Activated T-helper 1 cell treated with anti-CD3 and anti-CD28 coated beads, Interleukin-12 subunit alpha, Interleukin-12 subunit beta, Interleukin-2, Interleukin-4 antibody, amounts not matched to agents 30 ng/mL and 10 ng/mL and 1 ng/mL, durations not matched to agents 14 hours and 24 hours and 36 hours (primary cell): ENCODE data around the gene IER3. TPM values are rescaled to one million over a fixed set of nuclear protein-coding genes. Genes with fewer than 3 reads are reported as not detected.

Experiments
- DNase-seq: peaks from one replicate; pipeline ENCODE4 v3.0.0; 2021; ENCODE audit warnings: low spot score
- H3K27ac Mint-ChIP-seq: one replicate; pipeline ENCODE4 v1.8.0; 2021; ENCODE audit warnings: mild to moderate bottlenecking, mixed read lengths
- H3K27me3 Mint-ChIP-seq: one replicate; pipeline ENCODE4 v1.8.0; 2022; ENCODE audit warnings: mild to moderate bottlenecking, moderate library complexity, mixed read lengths; ENCODE audit not compliant: insufficient read depth
- H3K36me3 Mint-ChIP-seq: one replicate; pipeline ENCODE4 v1.8.0; 2021; ENCODE audit warnings: low read depth, mixed read lengths
- H3K4me1 Mint-ChIP-seq: one replicate; pipeline ENCODE4 v1.8.0; 2021; ENCODE audit warnings: low read depth, mixed read lengths
- H3K4me3 Mint-ChIP-seq: one replicate; pipeline ENCODE4 v1.8.0; 2021; ENCODE audit warnings: mild to moderate bottlenecking, moderate library complexity, mixed read lengths
- H3K9me3 Mint-ChIP-seq: one replicate; pipeline ENCODE4 v1.8.0; 2021; ENCODE audit warnings: mixed read lengths
- intact Hi-C: fragments of 100-400 bp; cut with micrococcal nuclease; formaldehyde crosslinking; loops from one replicate; pipeline ENCODE4 v1.15.1; 2024
- total RNA-seq: library from RNA; stranded (reverse); gene quantifications from 2 replicates; pipeline ENCODE4 v1.2.3, GENCODE V29; 2022

The IER3 gene
- total RNA-seq, 1 donor from 2014 or later = 578 TPM

GRCh38 chr6:30778001-30778635, 33.8 kb upstream of the IER3 start:
- peak overlapping the region; percentile 91 for H3K27ac Mint-ChIP-seq
- H3K27me3 Mint-ChIP-seq = no peaks in the 10 kb centered on the region
- peaks cover 14% of the 10 kb centered on the region for H3K36me3 Mint-ChIP-seq
- peak overlapping the region; percentile 63 for H3K4me3 Mint-ChIP-seq
- H3K9me3 Mint-ChIP-seq = no peaks in the 10 kb centered on the region
- intact Hi-C loops = loop anchor here (1.0 kb wide), 1 partner anchor 9 kb away; no protein-coding TSS in a partner anchor
- H3K4me1 Mint-ChIP-seq = peaks cover 72% of the 10 kb centered on the region
- no peak for DNase-seq

- DNase-seq = no peak
- peak overlapping the region; percentile 75 for H3K27ac Mint-ChIP-seq
Measured at GRCh38 chr6:30777155-30777485, 32.8 kb upstream of the IER3 start.

GRCh38 chr6:30776390-30777154, 32.2 kb upstream of the IER3 start:
- H3K27ac Mint-ChIP-seq = peak overlapping the region; percentile 75
- H3K4me1 Mint-ChIP-seq = peaks cover 70% of the 10 kb centered on the region
- H3K4me3 Mint-ChIP-seq = no peak overlapping the region
- intact Hi-C loops = no loop called here
- H3K36me3 Mint-ChIP-seq = peaks cover 12% of the 10 kb centered on the region
- H3K27me3 Mint-ChIP-seq = no peaks in the 10 kb centered on the region
- peaks cover 8% of the 10 kb centered on the region for H3K9me3 Mint-ChIP-seq
- no peak for DNase-seq

More at GRCh38 chr6:30777155-30777485, 32.8 kb upstream of the IER3 start:
- intact Hi-C loops = no loop called here
- Mint-ChIP-seq H3K36me3 (peaks cover 15% of the 10 kb centered on the region), H3K4me3 (no peak overlapping the region), H3K27me3 (no peaks in the 10 kb centered on the region), H3K9me3 (peaks cover 8% of the 10 kb centered on the region), H3K4me1 (peaks cover 74% of the 10 kb centered on the region)

GRCh38 chr6:30775104-30775503, 30.8 kb upstream of the IER3 start:
- Mint-ChIP-seq H3K4me3 (no peak overlapping the region), H3K27ac (peak overlapping the region; percentile 47), H3K27me3 (no peaks in the 10 kb centered on the region), H3K36me3 (peaks cover 11% of the 10 kb centered on the region), H3K4me1 (peaks cover 66% of the 10 kb centered on the region), H3K9me3 (peaks cover 8% of the 10 kb centered on the region)
- no peak for DNase-seq
- intact Hi-C loops = no loop called here

- Mint-ChIP-seq H3K4me3 (no peak overlapping the region), H3K9me3 (peaks cover 8% of the 10 kb centered on the region)
Measured at GRCh38 chr6:30774701-30775100, 30.4 kb upstream of the IER3 start.

GRCh38 chr6:30770592-30770991, 26.2 kb upstream of the IER3 start:
- DNase-seq = no peak
- peaks cover 8% of the 10 kb centered on the region for H3K9me3 Mint-ChIP-seq
- intact Hi-C loops = no loop called here
- peaks cover 70% of the 10 kb centered on the region for H3K4me1 Mint-ChIP-seq
- peaks cover 10% of the 10 kb centered on the region for H3K36me3 Mint-ChIP-seq
- peak overlapping the region; percentile 96 for H3K27ac Mint-ChIP-seq
- no peak overlapping the region for H3K4me3 Mint-ChIP-seq
- H3K27me3 Mint-ChIP-seq = no peaks in the 10 kb centered on the region

More at GRCh38 chr6:30774701-30775100, 30.4 kb upstream of the IER3 start:
- Mint-ChIP-seq H3K4me1 (peaks cover 66% of the 10 kb centered on the region), H3K36me3 (peaks cover 11% of the 10 kb centered on the region), H3K27me3 (no peaks in the 10 kb centered on the region), H3K27ac (no peak overlapping the region)
- no peak for DNase-seq
- intact Hi-C loops = no loop called here

- peak overlapping the region; percentile 52 for H3K4me3 Mint-ChIP-seq
- intact Hi-C loops = loop anchor here (1.0 kb wide), 9 partner anchors 8 to 107 kb away; partner anchors contain the start of gene IER3
- H3K27ac Mint-ChIP-seq = peak overlapping the region; percentile 96
- peaks cover 70% of the 10 kb centered on the region for H3K4me1 Mint-ChIP-seq
- H3K36me3 Mint-ChIP-seq = peaks cover 10% of the 10 kb centered on the region
- no peak for DNase-seq
- H3K9me3 Mint-ChIP-seq = peaks cover 8% of the 10 kb centered on the region
- no peaks in the 10 kb centered on the region for H3K27me3 Mint-ChIP-seq
Measured at GRCh38 chr6:30769853-30770524, 25.6 kb upstream of the IER3 start.

- Mint-ChIP-seq H3K36me3 (peaks cover 10% of the 10 kb centered on the region), H3K4me3 (peak overlapping the region; percentile 52), H3K9me3 (peaks cover 8% of the 10 kb centered on the region), H3K27me3 (no peaks in the 10 kb centered on the region), H3K27ac (peak overlapping the region; percentile 96), H3K4me1 (peaks cover 73% of the 10 kb centered on the region)
- intact Hi-C loops = loop anchor here (1.0 kb wide), 9 partner anchors 9 to 108 kb away; partner anchors contain the start of gene IER3
- DNase-seq = peak; percentile 69
Measured at GRCh38 chr6:30769088-30769852, 24.9 kb upstream of the IER3 start.

- H3K4me3 Mint-ChIP-seq = peak overlapping the region; percentile 52
- H3K36me3 Mint-ChIP-seq = peaks cover 8% of the 10 kb centered on the region
- peaks cover 1% of the 10 kb centered on the region for H3K27me3 Mint-ChIP-seq
- no peak for DNase-seq
- H3K4me1 Mint-ChIP-seq = peaks cover 73% of the 10 kb centered on the region
- intact Hi-C loops = loop anchor here (1.0 kb wide), 9 partner anchors 10 to 109 kb away; partner anchors contain the start of gene IER3
- peak overlapping the region; percentile 96 for H3K27ac Mint-ChIP-seq
- H3K9me3 Mint-ChIP-seq = peaks cover 8% of the 10 kb centered on the region
Measured at GRCh38 chr6:30768634-30769087, 24.3 kb upstream of the IER3 start.

GRCh38 chr6:30767944-30768301, 23.6 kb upstream of the IER3 start:
- H3K27me3 Mint-ChIP-seq = peaks cover 2% of the 10 kb centered on the region
- H3K9me3 Mint-ChIP-seq = peaks cover 8% of the 10 kb centered on the region
- H3K4me3 Mint-ChIP-seq = peak overlapping the region; percentile 53
- intact Hi-C loops = loop anchor here (1.0 kb wide), 1 partner anchor 20 kb away; no protein-coding TSS in a partner anchor
- peaks cover 76% of the 10 kb centered on the region for H3K4me1 Mint-ChIP-seq
- DNase-seq = no peak
- H3K36me3 Mint-ChIP-seq = peaks cover 8% of the 10 kb centered on the region
- H3K27ac Mint-ChIP-seq = peak overlapping the region; percentile 92

GRCh38 chr6:30767158-30767943, 23.0 kb upstream of the IER3 start:
- Mint-ChIP-seq H3K27me3 (peaks cover 2% of the 10 kb centered on the region), H3K36me3 (peaks cover 6% of the 10 kb centered on the region), H3K4me3 (peak overlapping the region; percentile 68), H3K27ac (peak overlapping the region; percentile 92), H3K4me1 (peaks cover 70% of the 10 kb centered on the region), H3K9me3 (peaks cover 2% of the 10 kb centered on the region)
- intact Hi-C loops = loop anchor here (1.0 kb wide), 1 partner anchor 19 kb away; no protein-coding TSS in a partner anchor
- DNase-seq = no peak
